Endothelial cell of umbilical vein (primary cell): ENCODE results near the gene SYCP2. TPM values are rescaled to one million over a fixed set of nuclear protein-coding genes. Genes with fewer than 3 reads are reported as not detected.

ENCODE experiments used
- BruUV-seq: library from RNA; stranded (reverse); fragments of 400-500 nt; replicated peaks from 2 replicates; lab custom pipeline; 2021; lab: Mats Ljungman, UMichigan
- CTCF ChIA-PET: fragments of 300-600, 350-600 bp; sonication (Branson Sonifier 250); formaldehyde crosslinking; loops from one replicate; lab custom pipeline; 2021; ENCODE audit warnings: antibody characterized with exemption, inconsistent platforms; lab: Charles Lee
- POLR2A ChIA-PET: fragments of 300-600, 350-600 bp; sonication (Branson Sonifier 250); formaldehyde crosslinking; loops from one replicate; lab custom pipeline; 2021; ENCODE audit warnings: antibody characterized with exemption, inconsistent platforms; lab: Charles Lee
- DNase-seq: peaks from one replicate; pipeline ENCODE4 v3.0.0-alpha.2; 2011; ENCODE audit warnings: low read depth, low spot score
- FAIRE-seq: peaks from 2 replicates; lab custom pipeline; 2011; peaks lifted over from hg19 to GRCh38; lab: Jason Lieb, UNC
- H2AFZ ChIP-seq: 2 replicates; pipeline ENCODE4 v1.6.0; 2012; ENCODE audit warnings: low read depth, low read length, control low read depth, inconsistent platforms
- H3K27ac ChIP-seq: 2 replicates; pipeline ENCODE4 v1.5.1; 2011; ENCODE audit warnings: low read depth, mild to moderate bottlenecking, control low read depth, low read length, moderate library complexity; ENCODE audit not compliant: insufficient read depth
- H3K27me3 ChIP-seq, 2 experiments: 2 replicates each; pipeline versions ENCODE4 v1.6.0 to v1.6.1; 2011; ENCODE audit warnings: low read length in 2 of 2, mixed read lengths in 1 of 2; ENCODE audit not compliant: control insufficient read depth in 2 of 2, insufficient read depth in 2 of 2
- H3K36me3 ChIP-seq, 2 experiments: 2 replicates in 1 of 2; 3 replicates in 1 of 2; pipeline ENCODE4 v1.5.1; 2011; ENCODE audit warnings: low read length in 2 of 2, mild to moderate bottlenecking in 1 of 2, moderate library complexity in 1 of 2; ENCODE audit not compliant: control insufficient read depth in 2 of 2, insufficient read depth in 2 of 2; ENCODE audit errors: extremely low read depth in 1 of 2
- H3K4me1 ChIP-seq: 3 replicates; pipeline ENCODE4 v1.5.1; 2011; ENCODE audit warnings: mild to moderate bottlenecking, low read length; ENCODE audit not compliant: control insufficient read depth, insufficient read depth; ENCODE audit errors: extremely low read depth
- H3K4me2 ChIP-seq: 2 replicates; pipeline ENCODE4 v1.6.1; 2011; ENCODE audit warnings: low read length, control low read depth, mixed read lengths; ENCODE audit not compliant: insufficient read depth
- H3K4me3 ChIP-seq, 3 experiments: fragments of 200-600 bp in 1 of 3; sonication (generic), shearing (Covaris generic) in 1 of 3; replicated peaks in 1 of 3; 2 replicates each; pipeline ENCODE4 v1.5.1; 2011 to 2016; ENCODE audit warnings: control low read depth in 3 of 3, low read length in 3 of 3, mild to moderate bottlenecking in 2 of 3, inconsistent platforms in 1 of 3, low read depth in 1 of 3, moderate library complexity in 1 of 3; ENCODE audit not compliant: insufficient read depth in 1 of 3
- H3K79me2 ChIP-seq: 2 replicates; pipeline ENCODE4 v1.6.0; 2012; ENCODE audit warnings: low read length, inconsistent platforms; ENCODE audit not compliant: control insufficient read depth, insufficient read depth
- H3K9ac ChIP-seq: replicated peaks from 2 replicates; pipeline ENCODE3; 2011; ENCODE audit warnings: low read length, control low read depth; ENCODE audit not compliant: insufficient read depth; ENCODE audit errors: extremely low read depth
- H3K9me1 ChIP-seq: replicated peaks from 3 replicates; pipeline ENCODE4 v1.6.0; 2011; ENCODE audit warnings: mild to moderate bottlenecking, low read length; ENCODE audit not compliant: control insufficient read depth, insufficient read depth; ENCODE audit errors: extremely low read depth
- H3K9me3 ChIP-seq: replicated peaks from 2 replicates; pipeline ENCODE4 v1.5.1; 2012; ENCODE audit warnings: low read length, inconsistent platforms; ENCODE audit not compliant: control insufficient read depth, insufficient read depth
- H4K20me1 ChIP-seq: replicated peaks from 2 replicates; pipeline ENCODE3; 2011; ENCODE audit warnings: mild to moderate bottlenecking, low read length; ENCODE audit not compliant: control insufficient read depth, insufficient read depth; ENCODE audit errors: extremely low read depth
- EZH2 ChIP-seq: IDR thresholded peaks from 2 replicates; pipeline ENCODE4 v1.6.1; 2012; ENCODE audit warnings: borderline replicate concordance, low read depth, mild to moderate bottlenecking, moderate library complexity, low read length, inconsistent platforms; ENCODE audit not compliant: severe bottlenecking
- FOS ChIP-seq: IDR thresholded peaks from 2 replicates; pipeline ENCODE4 v1.6.1; 2011; ENCODE audit warnings: mild to moderate bottlenecking, low read length, moderate library complexity, borderline replicate concordance; ENCODE audit not compliant: insufficient read depth
- GATA2 ChIP-seq: IDR thresholded peaks from 2 replicates; pipeline ENCODE4 v1.7.0; 2011; ENCODE audit warnings: low read depth, mild to moderate bottlenecking, moderate library complexity, mixed read lengths, low read length; ENCODE audit not compliant: insufficient read length, insufficient read depth
- JUN ChIP-seq: IDR thresholded peaks from 2 replicates; pipeline ENCODE4 v1.6.1; 2011; ENCODE audit warnings: borderline replicate concordance, low read depth; ENCODE audit not compliant: insufficient read length, insufficient read depth
- dilution Hi-C: fragments of 300-500 bp; cut with MboI; formaldehyde crosslinking; loops from one replicate; pipeline ENCODE4 v1.15.0; 2019; ENCODE audit warnings: low sequenced_read_pairs; ENCODE audit not compliant: extremely low pct_ligation_motif_present
- intact Hi-C: fragments of 100-400 bp; cut with micrococcal nuclease; formaldehyde crosslinking; loops from one replicate; pipeline ENCODE4 v1.10.0; 2022
- polyA plus RNA-seq, 4 experiments: library from polyadenylated mRNA; depleted of rRNA in 3 of 4; stranded (reverse) in 3 of 4; unstranded in 1 of 4; fragments of >200 nt; gene quantifications; 2 replicates each; pipeline versions ENCODE4 v1.2.1 to v1.2.3, GENCODE V29; 2011 to 2012; ENCODE audit warnings: missing spikeins in 1 of 4
- total RNA-seq: library from RNA; stranded (reverse); gene quantifications from 2 replicates; pipeline ENCODE4 v1.2.3, GENCODE V29; 2021
- TF ChIP-seq, protein P1 (sequence below), 2 donors: IDR thresholded peaks; 1 replicate in 1 of 2; 2 replicates in 1 of 2; pipeline ENCODE4 v1.5.1; 2011; ENCODE audit warnings: low read length in 2 of 2, mild to moderate bottlenecking in 2 of 2, moderate library complexity in 2 of 2, control low read depth in 1 of 2, inconsistent platforms in 1 of 2, low read depth in 1 of 2; ENCODE audit not compliant: insufficient read depth in 1 of 2; ENCODE audit errors: extremely low read depth in 1 of 2

The SYCP2 gene
- total and polyA plus RNA-seq, 2 donors (not counting 3 experiments of a cell fraction or from before 2014, with no cell fraction given), result 0.07 to 0.35 TPM

DNA sequence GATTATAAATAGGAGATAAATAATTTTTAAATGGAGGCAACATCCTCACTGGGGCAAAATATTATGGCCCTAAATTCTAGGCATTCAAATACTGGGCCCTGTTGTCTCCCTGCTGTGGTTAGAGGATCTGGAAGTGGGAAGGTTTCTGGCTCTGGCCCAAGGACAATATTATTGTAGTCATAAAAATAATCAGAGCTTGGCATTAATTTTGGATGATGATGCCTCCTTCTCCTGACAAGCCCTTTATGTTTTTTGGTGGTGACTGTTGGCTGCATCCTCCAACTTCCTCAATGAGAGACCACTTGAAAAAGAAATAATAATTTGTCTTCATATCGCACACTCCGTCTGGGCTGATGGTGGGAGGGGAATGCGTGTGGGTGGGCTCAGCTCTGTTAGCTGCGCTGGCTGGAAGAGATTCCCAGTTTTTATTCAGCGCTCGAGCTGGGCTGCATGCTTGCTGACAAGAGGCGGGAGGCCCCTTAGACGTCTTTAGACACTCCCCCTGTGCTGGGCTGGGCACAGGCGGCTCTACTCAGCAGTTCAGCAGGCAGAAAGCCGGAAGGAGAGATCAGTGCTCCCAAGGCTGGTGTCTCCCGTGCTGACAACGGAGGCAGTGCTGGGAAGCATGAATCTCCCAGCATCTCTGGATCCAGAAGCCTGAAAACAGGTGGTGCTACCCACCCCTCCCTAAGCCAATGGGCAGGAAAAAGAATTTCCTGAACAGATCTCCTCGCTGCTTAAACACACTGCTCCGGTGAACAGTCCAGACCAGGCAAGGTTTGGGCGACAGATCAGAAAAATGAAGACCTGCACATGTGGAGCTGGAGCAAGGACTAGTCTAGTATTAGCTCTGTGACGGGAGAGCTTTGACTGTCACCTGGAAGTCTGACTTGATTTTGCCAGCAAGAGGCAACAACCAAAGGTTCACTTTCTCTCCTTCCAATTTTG lies 97.7 kb downstream of the SYCP2 start:
- FAIRE-seq (no peak), DNase-seq (no peak)
- Histone ChIP-seq H3K36me3 (no peaks in the 10 kb centered on the region), H4K20me1 (no peaks in the 10 kb centered on the region), H3K27ac (no peak overlapping the region), H3K4me2 (no peak overlapping the region), H3K9me3 (no peaks in the 10 kb centered on the region), H3K9me1 (no peaks in the 10 kb centered on the region), H3K27me3 (no peaks in the 10 kb centered on the region), H2AFZ (no peak overlapping the region), H3K4me1 (peaks cover 2% of the 10 kb centered on the region), H3K79me2 (no peaks in the 10 kb centered on the region), H3K9ac (no peak overlapping the region), H3K4me3 (no peak overlapping the region)
- no TSS peak for BruUV-seq
- ChIA-PET CTCF (interaction anchor here (1.0 to 1.1 kb wide), 2 partner anchors 14 kb away, joined by 3 to 4 read pairs; no protein-coding TSS in a partner anchor), POLR2A (no interaction called here)
- dilution Hi-C loops (no loop called here), intact Hi-C loops (no loop called here)
- TF ChIP-seq, protein P1, sequence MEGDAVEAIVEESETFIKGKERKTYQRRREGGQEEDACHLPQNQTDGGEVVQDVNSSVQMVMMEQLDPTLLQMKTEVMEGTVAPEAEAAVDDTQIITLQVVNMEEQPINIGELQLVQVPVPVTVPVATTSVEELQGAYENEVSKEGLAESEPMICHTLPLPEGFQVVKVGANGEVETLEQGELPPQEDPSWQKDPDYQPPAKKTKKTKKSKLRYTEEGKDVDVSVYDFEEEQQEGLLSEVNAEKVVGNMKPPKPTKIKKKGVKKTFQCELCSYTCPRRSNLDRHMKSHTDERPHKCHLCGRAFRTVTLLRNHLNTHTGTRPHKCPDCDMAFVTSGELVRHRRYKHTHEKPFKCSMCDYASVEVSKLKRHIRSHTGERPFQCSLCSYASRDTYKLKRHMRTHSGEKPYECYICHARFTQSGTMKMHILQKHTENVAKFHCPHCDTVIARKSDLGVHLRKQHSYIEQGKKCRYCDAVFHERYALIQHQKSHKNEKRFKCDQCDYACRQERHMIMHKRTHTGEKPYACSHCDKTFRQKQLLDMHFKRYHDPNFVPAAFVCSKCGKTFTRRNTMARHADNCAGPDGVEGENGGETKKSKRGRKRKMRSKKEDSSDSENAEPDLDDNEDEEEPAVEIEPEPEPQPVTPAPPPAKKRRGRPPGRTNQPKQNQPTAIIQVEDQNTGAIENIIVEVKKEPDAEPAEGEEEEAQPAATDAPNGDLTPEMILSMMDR (IDR thresholded peaks at IDR 0.05; ENCODE audit: extremely low read depth in 1 of 2, insufficient read depth in 1 of 2, low read depth in 1 of 2, low read length in 2 of 2), result no peak
- no peak for TF ChIP-seq EZH2
- TF ChIP-seq GATA2, result no peak
- no peak for TF ChIP-seq FOS
- TF ChIP-seq JUN, result no peak
